ENCODE results near the gene NPPC. TPM values are rescaled to one million over a fixed set of nuclear protein-coding genes. Genes with fewer than 3 reads are reported as not detected.

NPPC gene
- total RNA-seq = 4.4 TPM

GRCh38 chr2:231926180-231926741, at the start of gene NPPC:
TSS of gene NPPC (minus strand) at chr2:231926396. CDS start at chr2:231926249, 147 bp downstream.

GRCh38 chr2:231961349-231962166, 35.4 kb upstream of the NPPC start, which contains the start of gene DIS3L2:
TSS of gene DIS3L2 (plus strand) at chr2:231961713. CDS start at chr2:232014928, 53,215 bp downstream.

Small RNAs within 50 kb of the gene (small RNA-seq; reads per million reads assigned to genes)
- not detected for gene MIR1471

Other genes with a start within 250 kb of the NPPC start
- 591 TPM for gene PTMA, start 217.9 kb downstream of the NPPC start, total RNA-seq
- 43.8 TPM for gene PDE6D, start 145.1 kb downstream of the NPPC start, total RNA-seq
- 27.7 TPM for gene COPS7B, start 140.0 kb downstream of the NPPC start, total RNA-seq
- 48.4 TPM for gene DIS3L2, start 35.3 kb upstream of the NPPC start, total RNA-seq